HG02852 (cell line): ENCODE data around the gene KIAA0753.
A peak's percentile ranks its signal among the peaks of the same experiment; 100 is the strongest.
"Not testable (repeated sequence)": the region's sequence is repeated elsewhere in the genome, so short reads cannot be mapped to it uniquely, and the experiment has no call there.

ENCODE experiments used
- ATAC-seq: cut with Tn5 transposase; IDR thresholded peaks from one replicate; pipeline ENCODE4 v1.9.1; 2021; ENCODE audit warnings: mild to moderate bottlenecking, moderate library complexity; ENCODE audit not compliant: unreplicated experiment

KIAA0753 gene

DNA sequence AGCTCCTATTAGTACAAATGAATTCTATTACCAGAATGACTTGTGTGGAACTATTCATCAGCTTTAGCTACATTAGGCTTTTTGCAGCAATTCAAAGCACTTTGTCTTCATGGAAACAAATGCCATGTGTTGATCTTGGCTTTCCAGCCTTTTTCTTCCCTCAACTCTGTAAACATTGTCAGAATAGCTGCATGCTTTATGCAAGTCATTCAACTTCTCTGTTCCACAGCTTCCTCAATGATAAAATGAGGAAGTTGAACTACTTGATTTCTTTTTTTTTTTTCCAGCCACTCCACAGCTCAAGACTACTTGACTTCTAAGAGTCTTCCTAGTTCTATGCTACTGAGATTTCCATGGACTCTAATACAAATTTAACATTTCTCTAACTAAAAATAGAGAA is 41.1 kb downstream of the KIAA0753 start:
- ATAC-seq = no peak

DNA sequence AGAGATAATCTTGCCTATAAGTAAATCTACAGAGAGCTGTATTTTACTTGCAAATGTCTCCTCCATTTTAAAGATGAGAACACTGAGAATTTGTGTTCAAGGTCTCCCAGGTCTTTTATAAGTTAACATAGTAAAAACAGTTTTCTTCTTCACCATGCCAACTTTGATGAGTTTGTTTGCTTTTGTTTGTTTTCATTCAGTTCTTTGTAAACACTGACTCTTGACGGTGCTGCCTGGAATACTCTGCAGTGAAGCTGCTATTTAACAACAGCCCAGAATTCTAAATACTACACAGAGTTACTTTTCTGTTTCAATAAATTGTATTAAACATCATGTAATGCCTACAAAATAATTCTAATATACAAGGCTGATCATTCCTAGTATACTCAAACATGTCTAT is 42.8 kb downstream of the KIAA0753 start:
- no peak for ATAC-seq

DNA sequence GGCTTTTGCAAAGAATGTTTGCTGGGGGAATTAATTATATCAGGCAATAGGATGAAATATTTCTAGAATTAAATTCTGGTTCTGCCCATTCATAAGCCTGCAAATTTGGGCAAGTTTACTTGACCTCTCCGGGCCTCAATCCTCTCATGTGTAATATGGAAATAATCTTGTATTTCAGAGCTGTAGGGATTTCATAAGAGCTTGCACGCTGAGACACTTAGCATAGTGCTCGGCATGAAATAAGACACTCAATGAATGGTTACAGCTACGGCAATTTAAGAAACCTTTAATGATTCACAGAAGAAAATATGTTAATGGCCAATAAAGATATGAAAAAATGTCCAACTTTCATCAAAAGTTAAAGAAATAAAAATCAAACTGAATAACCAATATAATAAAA is 43.6 kb downstream of the KIAA0753 start:
- no peak for ATAC-seq

DNA sequence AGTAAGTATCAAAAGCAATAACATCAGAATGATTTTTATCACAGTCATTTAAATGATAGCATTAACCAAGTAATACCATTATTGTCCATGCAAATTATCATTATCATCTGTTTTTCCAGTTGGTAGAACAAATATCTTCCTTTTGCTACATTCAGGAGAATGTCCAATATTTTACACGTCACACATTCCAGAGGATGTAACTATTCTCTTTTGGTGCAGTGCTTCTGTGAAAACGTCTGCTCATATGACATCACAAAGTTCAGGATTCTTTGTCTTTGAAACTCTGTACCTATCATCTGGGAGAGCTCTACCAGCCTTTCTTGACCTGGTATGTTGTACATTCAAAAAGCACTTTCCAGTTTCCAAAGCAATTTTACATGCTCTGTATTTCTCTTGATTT is 44.0 kb downstream of the KIAA0753 start:
- ATAC-seq = no peak

- ATAC-seq = no peak
Measured at GRCh38 chr17:6596081-6596480, 44.4 kb downstream of the KIAA0753 start.

DNA sequence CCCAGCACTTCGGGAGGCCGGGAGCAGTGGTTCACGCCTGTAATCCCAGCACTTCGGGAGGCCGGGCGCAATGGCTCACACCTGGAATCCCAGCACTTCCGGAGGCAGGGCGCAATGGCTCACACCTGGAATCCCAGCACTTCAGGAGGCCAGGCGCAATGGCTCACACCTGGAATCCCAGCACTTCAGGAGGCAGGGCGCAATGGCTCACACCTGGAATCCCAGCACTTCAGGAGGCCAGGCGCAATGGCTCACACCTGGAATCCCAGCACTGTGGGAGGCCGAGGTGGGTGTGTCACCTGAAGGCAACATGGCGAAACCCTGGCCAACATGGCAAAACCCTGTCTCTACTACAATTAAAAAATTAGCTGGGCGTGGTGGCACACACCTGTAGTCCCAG is 47.1 kb downstream of the KIAA0753 start:
- ATAC-seq = not testable (repeated sequence)

DNA sequence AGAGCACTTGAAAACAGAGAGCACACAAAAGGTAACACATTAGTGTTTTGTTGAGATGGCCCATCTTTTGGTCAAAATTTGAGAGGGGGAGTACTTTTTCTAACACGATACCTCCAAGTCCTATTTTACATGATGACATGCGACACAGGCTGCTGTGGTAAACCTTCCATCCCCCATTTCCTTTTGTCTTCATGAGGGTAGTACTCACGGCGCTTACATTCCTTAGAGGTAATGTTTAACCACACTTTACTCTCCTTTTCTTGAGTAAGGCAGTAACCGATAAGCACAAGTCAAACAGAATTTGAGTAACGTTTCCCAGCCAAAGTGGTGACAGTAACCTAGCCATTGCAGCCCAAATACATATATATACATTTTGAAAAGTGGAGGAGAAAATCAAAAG is 48.3 kb downstream of the KIAA0753 start:
- no peak for ATAC-seq

DNA sequence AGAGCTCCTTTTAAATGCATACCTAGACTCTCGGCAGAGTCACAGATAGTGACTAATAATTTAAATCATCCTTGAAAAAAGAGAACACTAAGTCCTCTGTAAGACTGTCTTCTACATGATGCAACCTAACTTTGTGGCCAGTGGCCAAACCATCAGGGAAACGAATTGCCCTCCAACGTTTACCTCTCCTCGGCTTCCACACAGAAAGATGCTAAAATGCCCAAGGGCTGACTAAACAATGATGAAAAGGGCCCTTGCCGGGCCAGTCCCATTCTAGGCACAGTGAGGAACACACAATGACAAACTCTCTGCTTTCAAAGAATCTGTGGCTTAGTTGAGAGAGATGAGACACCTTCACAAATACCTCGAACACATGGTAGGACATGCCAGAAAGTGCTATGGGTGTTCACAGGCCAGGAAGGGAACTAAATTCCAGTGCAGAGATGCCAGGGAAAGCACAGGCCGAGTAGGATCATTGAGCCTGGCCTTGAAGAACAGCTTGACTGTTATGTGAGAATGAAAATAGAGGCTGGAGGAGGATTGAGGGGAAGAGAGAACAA is 48.8 kb downstream of the KIAA0753 start:
- ATAC-seq = no peak

GRCh38 chr17:6589266-6589946 is 51.1 kb downstream of the KIAA0753 start:
- no peak for ATAC-seq

DNA sequence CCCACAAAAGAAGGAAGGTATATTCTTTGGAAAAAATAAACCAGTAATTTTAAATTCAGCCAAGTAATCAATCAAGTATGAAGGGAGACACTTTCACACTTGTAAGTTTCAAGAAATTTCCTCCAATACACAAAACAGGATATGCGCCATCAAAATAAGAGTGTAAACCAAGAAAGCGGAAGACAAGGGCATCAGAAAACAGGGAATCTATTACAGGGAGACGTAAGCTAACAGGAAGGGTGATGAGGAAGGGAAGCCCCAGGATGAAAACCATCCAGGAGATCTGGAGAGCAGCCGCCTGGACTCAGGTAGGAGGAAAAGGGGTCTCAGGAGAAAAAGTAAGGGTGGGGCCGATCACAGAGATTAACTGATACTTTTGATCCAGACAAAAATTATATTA is 52.3 kb downstream of the KIAA0753 start:
- ATAC-seq = no peak

DNA sequence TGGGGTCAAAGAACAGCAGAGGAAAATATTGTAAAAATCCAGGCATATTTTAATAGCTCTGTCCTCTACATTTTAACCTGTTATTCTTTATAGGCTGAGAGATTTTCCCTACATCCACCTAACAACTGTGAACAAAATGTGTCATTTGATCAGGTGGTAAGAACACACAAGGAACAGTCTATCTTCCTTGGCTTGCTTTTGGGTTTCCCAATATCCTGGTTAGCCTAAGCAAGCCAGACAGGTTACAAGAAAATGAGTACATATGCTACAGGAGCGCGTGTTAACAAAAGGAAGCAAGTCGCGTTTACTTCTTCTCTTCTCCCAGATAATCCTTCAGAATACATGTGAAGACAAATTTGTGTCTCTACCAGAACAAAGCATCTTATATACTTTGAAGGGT is 53.2 kb downstream of the KIAA0753 start:
- no peak for ATAC-seq

- no peak for ATAC-seq
Measured at GRCh38 chr17:6583411-6583810, 57.1 kb downstream of the KIAA0753 start.

DNA sequence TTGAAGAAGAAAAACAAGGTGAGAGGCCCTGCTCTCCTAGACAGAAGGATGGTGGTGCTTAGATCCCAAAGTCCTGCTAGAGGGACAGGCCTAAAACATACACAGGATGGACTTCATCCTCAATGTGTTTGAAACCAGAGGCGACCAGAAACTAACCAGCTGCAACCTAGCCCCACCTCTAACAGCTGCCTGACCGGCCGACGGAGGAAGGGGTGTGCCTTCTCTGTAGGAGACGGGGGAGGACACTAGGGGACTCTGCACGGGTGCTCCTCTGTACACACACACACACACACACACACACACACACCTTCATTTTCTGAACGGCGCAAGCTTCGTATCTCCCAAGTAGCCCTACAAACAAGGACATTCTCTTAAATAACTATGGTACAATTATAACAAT is 59.9 kb downstream of the KIAA0753 start:
- no peak for ATAC-seq

DNA sequence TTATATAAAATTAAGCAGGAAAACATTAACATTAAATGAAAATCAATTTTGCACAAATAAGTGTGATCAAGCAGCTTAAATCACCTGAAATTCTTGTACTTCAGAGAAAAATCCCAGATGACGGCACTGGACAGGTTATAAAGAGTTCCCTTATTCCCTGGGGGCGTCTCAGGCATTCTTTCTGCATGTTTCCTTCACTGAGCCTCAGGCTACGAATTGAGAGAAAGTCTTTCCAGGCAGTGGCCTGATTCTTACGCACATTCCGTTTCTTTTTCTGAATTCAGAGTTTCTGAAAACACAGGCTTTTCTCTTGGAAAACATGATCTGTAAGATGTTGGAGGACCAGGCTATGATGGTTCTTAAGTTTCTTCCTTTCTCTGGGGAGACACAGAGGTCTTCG is 62.0 kb downstream of the KIAA0753 start:
- ATAC-seq = no peak

DNA sequence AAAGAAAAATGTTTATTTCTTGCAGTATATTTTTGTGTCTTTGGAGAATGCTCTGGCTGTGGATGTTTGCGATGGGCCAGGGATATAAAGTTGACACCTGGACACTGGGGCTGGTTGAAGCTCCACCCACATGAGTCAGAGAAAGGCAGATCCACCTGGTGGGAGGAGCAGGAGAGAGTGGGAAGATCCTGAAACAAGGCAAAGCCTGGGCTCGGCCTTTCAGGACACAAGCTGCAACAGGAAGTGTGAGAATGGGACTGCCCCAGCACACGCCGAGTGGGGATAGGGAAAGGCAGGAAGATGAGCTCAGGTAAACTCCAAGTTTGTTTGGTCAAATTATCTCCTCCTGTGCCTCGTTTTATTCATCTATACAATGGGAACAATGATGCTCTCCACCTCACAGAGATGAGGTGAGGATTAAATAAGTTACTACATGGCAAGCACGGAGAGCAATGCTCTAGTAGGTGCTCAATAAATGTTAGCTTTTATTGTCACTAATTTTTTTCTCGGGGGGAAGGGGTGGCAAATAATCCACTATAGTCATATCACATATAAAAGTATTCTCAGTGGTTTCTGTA is 62.7 kb downstream of the KIAA0753 start:
- no peak for ATAC-seq

DNA sequence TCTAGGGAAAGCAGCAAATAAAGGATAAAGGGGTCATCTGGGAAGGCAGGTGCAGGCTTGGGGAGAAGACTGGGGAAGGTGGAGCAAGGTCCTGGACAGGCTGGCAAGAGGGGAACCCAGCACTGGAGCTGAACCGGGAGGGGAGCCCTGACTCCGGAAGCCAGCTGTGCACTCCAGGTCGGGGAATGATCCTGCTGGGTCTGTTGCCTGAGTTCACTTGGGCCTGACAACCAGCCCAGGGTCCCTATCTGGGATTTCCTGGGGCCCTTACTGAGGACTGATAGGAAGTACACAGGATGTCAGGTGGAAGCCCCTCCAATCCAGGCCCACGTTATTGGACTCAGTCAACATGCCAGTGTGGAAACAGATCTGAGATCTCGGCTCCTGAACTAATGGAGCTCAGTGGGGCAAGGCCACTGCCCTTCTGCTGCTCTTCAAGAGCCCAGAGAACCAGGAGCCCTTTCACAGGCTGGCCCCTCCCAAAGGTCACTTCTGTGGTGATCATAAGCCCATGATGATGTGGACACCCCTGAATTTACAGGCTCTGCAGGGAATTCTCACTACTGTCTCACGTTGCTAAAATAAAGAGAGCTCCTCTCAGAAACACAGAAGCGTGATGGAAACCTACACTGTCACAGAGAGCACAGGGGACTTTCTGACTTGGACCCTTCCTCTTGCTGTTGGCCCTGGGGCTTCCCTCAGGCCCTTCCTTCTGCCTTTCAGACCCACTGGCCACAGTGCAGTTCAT is 64.3 kb downstream of the KIAA0753 start:
- ATAC-seq = no peak

DNA sequence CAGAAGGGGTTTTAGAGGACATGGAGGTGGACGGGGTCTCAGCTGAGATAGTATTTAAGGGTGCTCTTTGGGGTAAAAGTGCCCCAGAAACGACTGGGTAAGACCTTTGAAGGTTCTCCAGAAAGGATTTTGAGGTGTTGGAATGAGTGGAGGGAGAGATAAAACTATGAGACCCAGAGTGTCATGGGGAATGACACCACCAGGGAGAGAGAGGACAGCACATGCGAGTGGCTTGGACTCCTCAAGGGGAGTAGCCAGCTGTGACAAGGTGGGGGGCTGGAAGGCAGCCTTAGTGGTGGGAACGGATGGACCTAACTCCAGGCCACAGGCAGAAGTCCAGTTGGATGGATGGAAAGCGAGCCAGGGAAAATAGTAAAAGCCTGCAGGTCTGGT is 64.9 kb downstream of the KIAA0753 start:
- ATAC-seq = no peak

DNA sequence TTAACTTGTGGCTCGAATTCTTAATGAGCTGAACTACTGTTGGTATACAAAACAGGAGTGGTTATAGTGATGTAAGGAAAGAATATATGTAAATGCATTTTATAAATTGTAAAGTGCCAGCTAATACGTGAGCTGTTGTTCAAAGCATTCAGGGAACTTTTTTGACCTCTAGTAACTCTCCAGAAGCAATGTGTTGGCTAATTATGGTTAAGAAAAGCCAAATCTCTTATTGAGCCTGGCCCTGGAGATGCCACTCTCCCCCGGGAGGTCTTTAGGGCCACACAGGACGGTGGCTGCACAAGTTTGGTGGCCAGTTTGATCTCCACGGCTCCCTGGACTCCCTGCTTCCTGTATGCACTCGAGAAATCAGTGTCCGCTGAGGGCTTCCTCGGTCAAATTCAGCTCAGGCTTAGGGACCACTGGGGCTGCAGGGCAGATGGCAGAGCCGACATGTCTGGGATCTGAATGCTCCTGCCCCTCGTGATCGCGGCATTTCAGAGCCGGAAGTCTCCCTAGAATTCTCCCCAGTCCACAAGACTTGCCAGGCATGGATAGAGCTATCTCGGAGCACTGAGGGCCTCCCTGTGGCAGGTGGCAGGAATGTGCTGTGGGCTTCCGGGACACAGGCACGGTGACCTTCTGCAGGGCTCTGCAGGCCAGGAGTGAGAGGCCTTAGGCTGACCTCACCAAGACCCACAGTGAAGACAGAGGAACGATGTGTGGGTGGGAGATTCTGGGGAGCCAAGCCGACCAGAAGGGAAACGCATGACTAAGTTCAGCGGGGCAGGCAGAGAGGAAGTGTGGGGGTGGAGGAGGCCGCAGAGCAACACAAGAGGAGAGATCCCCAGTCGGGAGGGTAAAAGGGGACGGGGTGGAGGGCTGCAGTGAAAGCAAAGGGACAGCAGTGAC is 65.6 kb downstream of the KIAA0753 start:
- peak; percentile 52 for ATAC-seq

DNA sequence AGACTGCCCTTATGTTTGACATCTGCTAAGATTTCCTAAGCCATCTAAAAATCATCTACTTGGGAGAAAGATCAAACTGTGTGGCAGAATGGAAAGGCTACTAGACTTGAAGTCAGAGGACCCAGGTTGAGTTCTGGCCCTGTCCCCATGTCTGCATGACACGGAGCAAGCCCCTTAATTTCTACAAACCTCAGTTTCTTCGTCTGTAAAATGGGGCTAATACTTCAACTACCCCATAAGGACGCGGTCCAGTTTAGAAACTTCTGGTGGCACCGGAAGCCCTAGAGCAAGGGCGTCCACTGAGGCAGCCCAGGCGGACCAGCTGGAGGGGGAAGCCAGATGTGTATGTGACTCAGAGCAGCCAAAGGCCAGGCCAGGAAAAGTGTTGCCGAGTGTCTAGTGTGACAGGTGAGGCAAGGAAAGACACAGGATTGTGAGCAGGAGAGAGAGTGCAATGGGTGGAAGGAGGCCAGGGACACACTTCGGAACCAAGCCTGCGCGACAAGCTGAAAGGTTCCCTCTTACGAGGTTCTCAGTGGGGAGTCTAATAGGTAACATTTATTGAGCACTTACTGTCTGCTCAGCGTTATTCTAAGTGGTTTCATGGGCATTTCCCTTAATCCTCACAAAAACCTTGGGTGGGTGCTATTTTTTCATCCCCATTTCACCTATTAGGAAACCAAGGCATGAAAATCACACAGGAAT is 66.4 kb downstream of the KIAA0753 start:
- no peak for ATAC-seq

GRCh38 chr17:6573495-6573894 is 67.0 kb downstream of the KIAA0753 start:
- not testable (repeated sequence) for ATAC-seq
